Measurements from ENCODE around the gene ZNF787.
A peak's percentile ranks its signal among the peaks of the same experiment; 100 is the strongest.
"Not testable (repeated sequence)": the region's sequence is repeated elsewhere in the genome, so short reads cannot be mapped to it uniquely, and the experiment has no call there.

The ZNF787 gene

GRCh38 chr19:56150358-56150757, 29.3 kb upstream of the ZNF787 start:
- H3K27me3 Mint-ChIP-seq = no peaks in the 10 kb centered on the region
- H3K27ac Mint-ChIP-seq = peak overlapping the region; percentile 20
- ATAC-seq (replicated peaks) (no peak), DNase-seq (no peak)
- H3K9me3 Mint-ChIP-seq = peaks cover 0 to 2% of the 10 kb centered on the region in 2 donors
- H3K36me3 Mint-ChIP-seq = peaks cover 31 to 52% of the 10 kb centered on the region in 2 donors
- H3K4me1 Mint-ChIP-seq = peaks cover 8 to 10% of the 10 kb centered on the region in 2 donors
- no peak overlapping the region for H3K4me3 Mint-ChIP-seq

DNA sequence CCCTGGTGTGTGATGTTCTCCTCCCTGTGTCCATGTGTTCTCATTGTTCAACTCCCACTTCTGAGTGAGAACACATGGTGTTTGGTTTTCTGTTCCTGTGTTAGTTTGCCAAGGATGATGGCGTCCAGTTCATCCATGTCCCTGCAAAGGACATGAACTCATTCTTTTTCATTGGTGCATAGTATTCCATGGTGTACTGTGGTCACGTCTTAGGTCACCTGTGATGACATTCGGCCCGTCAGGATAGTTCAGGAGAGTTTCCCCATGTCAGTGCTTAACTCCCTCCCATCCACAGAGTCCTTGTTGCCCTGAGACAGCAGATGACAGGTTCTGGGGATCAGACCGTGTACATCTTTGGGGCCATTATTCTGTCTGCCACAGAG, 28.6 kb upstream of the ZNF787 start:
- H3K4me1 Mint-ChIP-seq = peaks cover 9% of the 10 kb centered on the region in 2 donors
- H3K27ac Mint-ChIP-seq = no peak overlapping the region
- no peak for DNase-seq
- H3K36me3 Mint-ChIP-seq = peaks cover 31 to 45% of the 10 kb centered on the region in 2 donors
- no peaks in the 10 kb centered on the region for H3K27me3 Mint-ChIP-seq
- peaks cover 0 to 2% of the 10 kb centered on the region in 2 donors for H3K9me3 Mint-ChIP-seq
- ATAC-seq (replicated peaks) = no peak
- no peak overlapping the region for H3K4me3 Mint-ChIP-seq

DNA sequence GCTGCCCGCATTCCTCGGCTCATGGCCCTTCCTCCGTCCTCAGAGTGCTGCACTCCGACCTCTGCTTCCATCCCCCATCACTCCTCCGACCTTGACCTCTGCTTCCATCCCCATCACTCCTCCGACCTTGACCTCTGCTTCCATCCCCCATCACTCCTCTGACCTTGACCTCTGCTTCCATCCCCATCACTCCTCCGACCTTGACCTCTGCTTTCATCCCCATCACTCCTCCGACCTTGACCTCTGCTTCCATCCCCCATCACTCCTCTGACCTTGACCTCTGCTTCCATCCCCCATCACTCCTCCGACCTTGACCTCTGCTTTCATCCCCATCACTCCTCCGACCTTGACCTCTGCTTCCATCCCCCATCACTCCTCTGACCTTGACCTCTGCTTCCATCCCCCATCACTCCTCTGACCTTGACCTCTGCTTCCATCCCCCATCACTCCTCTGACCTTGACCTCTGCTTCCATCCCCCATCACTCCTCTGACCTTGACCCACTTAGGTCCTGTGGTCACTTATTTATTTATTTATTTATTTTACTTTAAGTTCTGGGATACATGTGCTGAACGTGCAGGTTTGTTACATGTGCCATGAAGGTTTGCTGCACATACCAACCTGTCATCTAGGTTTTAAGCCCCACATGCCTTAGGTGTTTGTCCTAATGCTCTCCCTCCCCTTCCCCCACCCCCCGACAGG, 28.0 kb upstream of the ZNF787 start:
- not testable (repeated sequence) for H3K27ac Mint-ChIP-seq; ATAC-seq (replicated peaks); H3K27me3 Mint-ChIP-seq; H3K9me3 Mint-ChIP-seq; H3K4me3 Mint-ChIP-seq; DNase-seq
- Mint-ChIP-seq H3K36me3 (peaks cover 31 to 44% of the 10 kb centered on the region in 2 donors), H3K4me1 (peaks cover 12 to 14% of the 10 kb centered on the region in 2 donors)

GRCh38 chr19:56148096-56148495, 27.0 kb upstream of the ZNF787 start:
- Mint-ChIP-seq H3K4me3 (no peak overlapping the region), H3K4me1 (peaks cover 12 to 18% of the 10 kb centered on the region in 2 donors), H3K9me3 (peaks cover 0 to 2% of the 10 kb centered on the region in 2 donors), H3K36me3 (peaks cover 28 to 40% of the 10 kb centered on the region in 2 donors), H3K27me3 (no peaks in the 10 kb centered on the region), H3K27ac (no peak overlapping the region)
- ATAC-seq (replicated peaks) (no peak), DNase-seq (no peak)

GRCh38 chr19:56147307-56147706, 26.2 kb upstream of the ZNF787 start:
- DNase-seq (no peak), ATAC-seq (replicated peaks) (no peak)
- no peak overlapping the region for H3K27ac Mint-ChIP-seq
- peaks cover 0 to 2% of the 10 kb centered on the region in 2 donors for H3K9me3 Mint-ChIP-seq
- peaks cover 30 to 43% of the 10 kb centered on the region in 2 donors for H3K36me3 Mint-ChIP-seq
- peaks cover 15 to 22% of the 10 kb centered on the region in 2 donors for H3K4me1 Mint-ChIP-seq
- no peak overlapping the region for H3K4me3 Mint-ChIP-seq
- H3K27me3 Mint-ChIP-seq = no peaks in the 10 kb centered on the region

DNA sequence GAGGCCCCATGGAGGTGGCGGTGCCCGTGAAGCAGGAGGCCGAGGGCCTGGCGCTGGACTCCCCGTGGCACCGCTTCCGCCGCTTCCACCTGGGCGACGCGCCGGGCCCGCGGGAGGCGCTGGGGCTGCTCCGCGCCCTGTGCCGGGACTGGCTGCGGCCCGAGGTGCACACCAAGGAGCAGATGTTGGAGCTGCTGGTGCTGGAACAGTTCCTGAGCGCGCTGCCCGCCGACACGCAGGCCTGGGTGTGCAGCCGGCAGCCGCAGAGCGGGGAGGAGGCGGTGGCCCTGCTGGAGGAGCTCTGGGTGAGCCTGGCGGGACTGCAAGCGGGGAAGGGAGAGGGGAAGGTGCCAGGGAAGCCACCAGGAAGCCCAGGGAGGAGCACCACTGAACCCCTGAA, 25.8 kb upstream of the ZNF787 start:
- no peak overlapping the region for H3K4me3 Mint-ChIP-seq
- H3K36me3 Mint-ChIP-seq = peaks cover 30 to 43% of the 10 kb centered on the region in 2 donors
- ATAC-seq (replicated peaks) (no peak), DNase-seq (no peak)
- no peaks in the 10 kb centered on the region for H3K27me3 Mint-ChIP-seq
- H3K27ac Mint-ChIP-seq = no peak overlapping the region
- H3K4me1 Mint-ChIP-seq = peaks cover 17 to 26% of the 10 kb centered on the region in 2 donors
- H3K9me3 Mint-ChIP-seq = peaks cover 0 to 2% of the 10 kb centered on the region in 2 donors

GRCh38 chr19:56145698-56146097, 24.6 kb upstream of the ZNF787 start:
- Mint-ChIP-seq H3K36me3 (peaks cover 30 to 40% of the 10 kb centered on the region in 2 donors), H3K4me3 (no peak overlapping the region), H3K4me1 (peaks cover 15 to 29% of the 10 kb centered on the region in 2 donors), H3K27ac (no peak overlapping the region), H3K9me3 (peaks cover 0 to 2% of the 10 kb centered on the region in 2 donors), H3K27me3 (no peaks in the 10 kb centered on the region)
- no peak for ATAC-seq (replicated peaks)
- no peak for DNase-seq

DNA sequence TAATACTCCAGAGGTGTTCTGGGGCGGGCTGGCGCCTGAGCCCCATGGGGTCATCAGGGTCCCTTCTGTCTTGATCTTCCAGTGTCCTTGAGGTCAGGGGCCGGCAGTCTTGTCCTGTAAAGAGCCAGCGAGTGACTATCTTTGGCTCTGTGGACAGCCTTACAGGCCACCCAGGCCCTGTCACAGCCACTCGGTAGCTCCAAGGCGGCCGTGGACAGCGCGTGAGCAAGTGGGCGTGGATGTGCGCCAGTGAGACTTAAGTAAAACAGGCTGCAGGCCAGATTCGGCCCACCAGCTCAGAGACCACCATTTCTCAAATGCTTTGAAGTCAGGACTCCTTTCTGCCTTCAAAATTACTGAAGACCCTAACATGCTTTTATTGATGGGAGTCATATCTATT, 23.7 kb upstream of the ZNF787 start:
- H3K4me3 Mint-ChIP-seq = no peak overlapping the region

GRCh38 chr19:56144376-56144775, 23.3 kb upstream of the ZNF787 start:
- Mint-ChIP-seq H3K27ac (no peak overlapping the region), H3K4me3 (no peak overlapping the region), H3K9me3 (no peaks in the 10 kb centered on the region), H3K36me3 (peaks cover 21 to 29% of the 10 kb centered on the region in 2 donors), H3K27me3 (no peaks in the 10 kb centered on the region), H3K4me1 (peaks cover 22 to 38% of the 10 kb centered on the region in 2 donors)
- no peak for ATAC-seq (replicated peaks)
- no peak for DNase-seq

More for the DNA sequence above, 23.7 kb upstream of the ZNF787 start:
- no peak for ATAC-seq (replicated peaks)
- Mint-ChIP-seq H3K27ac (no peak overlapping the region), H3K9me3 (peaks cover 0 to 2% of the 10 kb centered on the region in 2 donors), H3K27me3 (no peaks in the 10 kb centered on the region), H3K36me3 (peaks cover 25 to 34% of the 10 kb centered on the region in 2 donors), H3K4me1 (peaks cover 20 to 34% of the 10 kb centered on the region in 2 donors)
- DNase-seq = no peak

GRCh38 chr19:56142897-56143434, 21.9 kb upstream of the ZNF787 start:
- H3K4me3 Mint-ChIP-seq = no peak overlapping the region

GRCh38 chr19:56142087-56142787, 21.1 kb upstream of the ZNF787 start:
- Mint-ChIP-seq H3K4me1 (peaks cover 26 to 38% of the 10 kb centered on the region in 2 donors), H3K27me3 (no peaks in the 10 kb centered on the region), H3K36me3 (peaks cover 7 to 9% of the 10 kb centered on the region in 2 donors), H3K9me3 (no peaks in the 10 kb centered on the region), H3K4me3 (peak overlapping the region; percentile 88 to 89), H3K27ac (peak overlapping the region; percentile 95)
- no peak for ATAC-seq (replicated peaks)
- DNase-seq = no peak

More at GRCh38 chr19:56142897-56143434, 21.9 kb upstream of the ZNF787 start:
- Mint-ChIP-seq H3K27ac (no peak overlapping the region), H3K9me3 (no peaks in the 10 kb centered on the region), H3K27me3 (no peaks in the 10 kb centered on the region), H3K4me1 (peaks cover 26 to 38% of the 10 kb centered on the region in 2 donors), H3K36me3 (peaks cover 13 to 16% of the 10 kb centered on the region in 2 donors)
- ATAC-seq (replicated peaks) = no peak
- no peak for DNase-seq

DNA sequence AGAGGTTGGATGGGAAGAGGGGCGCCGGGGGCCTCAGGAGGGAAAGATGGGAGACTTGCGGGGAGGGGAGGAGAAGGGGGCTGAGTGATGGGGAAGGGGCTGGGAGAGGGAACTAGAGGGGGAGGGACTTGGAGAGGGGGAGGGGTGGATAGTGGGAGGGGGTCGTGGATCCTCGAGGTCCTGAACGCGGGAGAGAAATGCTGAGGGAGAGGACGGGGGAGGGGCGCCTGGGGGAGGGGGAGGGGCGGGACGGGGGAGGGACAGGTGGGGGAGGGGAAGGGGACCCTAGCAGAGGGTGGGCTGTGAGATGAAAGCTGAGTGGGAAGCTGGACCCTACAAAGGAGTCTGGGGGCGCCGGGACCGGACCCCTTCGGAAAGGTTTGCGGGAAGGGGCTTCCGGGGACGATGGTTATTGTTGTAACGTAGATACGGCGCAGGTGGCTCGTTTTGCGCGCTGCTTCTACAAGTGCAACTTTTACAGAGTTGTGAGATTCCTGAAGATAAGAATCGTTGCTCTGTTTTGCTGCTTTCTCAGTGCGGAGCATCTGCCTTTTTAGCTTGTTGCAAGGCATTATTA, 20.4 kb upstream of the ZNF787 start:
- peaks cover 26 to 38% of the 10 kb centered on the region in 2 donors for H3K4me1 Mint-ChIP-seq
- no peak for ATAC-seq (replicated peaks)
- H3K27ac Mint-ChIP-seq = peak overlapping the region; percentile 95
- peak overlapping the region; percentile 88 to 89 for H3K4me3 Mint-ChIP-seq
- no peaks in the 10 kb centered on the region for H3K9me3 Mint-ChIP-seq
- H3K36me3 Mint-ChIP-seq = peaks cover 6 to 7% of the 10 kb centered on the region in 2 donors
- no peak for DNase-seq
- no peaks in the 10 kb centered on the region for H3K27me3 Mint-ChIP-seq

DNA sequence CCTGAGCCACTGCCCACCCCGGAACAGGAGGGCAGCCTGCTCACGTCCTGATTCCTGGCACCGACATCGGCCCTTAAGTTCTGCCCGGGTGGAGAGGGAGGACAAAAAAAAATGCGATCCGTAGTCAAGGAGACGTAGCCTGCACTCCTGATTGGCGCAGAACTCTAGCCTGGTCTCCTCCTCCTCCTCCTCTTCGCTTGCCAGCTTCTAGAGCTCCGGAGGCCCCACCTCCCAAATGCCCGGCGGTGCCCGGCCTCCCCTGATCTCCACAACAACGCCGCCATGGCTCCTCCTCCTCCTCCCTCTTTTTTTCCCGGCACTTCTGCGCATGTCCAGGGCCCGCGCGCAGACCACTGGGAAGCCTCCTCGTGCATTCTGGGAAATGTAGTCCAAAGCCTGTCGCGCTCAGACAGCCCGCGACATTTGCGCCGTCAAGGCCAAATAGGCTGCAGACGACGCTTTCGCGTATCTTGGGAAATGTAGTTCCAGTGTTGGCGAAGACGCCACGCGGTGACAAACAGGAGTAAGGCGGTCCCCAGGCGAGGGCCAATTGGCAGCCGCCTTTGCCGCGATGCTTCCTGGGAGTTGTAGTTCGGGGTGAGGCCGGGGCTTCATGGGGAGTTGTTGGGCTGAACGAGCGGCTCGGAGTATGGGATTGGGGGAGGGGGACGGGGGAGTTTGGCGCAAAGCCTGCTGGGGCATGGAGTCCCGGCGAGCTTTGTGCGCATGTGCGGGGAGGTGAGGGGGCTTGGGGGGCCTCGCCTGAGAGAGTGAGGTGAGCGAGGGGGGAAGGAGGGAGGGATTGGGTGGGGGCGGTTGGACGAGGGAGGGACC, 19.7 kb upstream of the ZNF787 start, which contains the start of gene ZNF444:
ZNF444 (plus strand) TSS at position 705 of the 834 bp plus-strand sequence. CDS start 5,625 bp downstream, outside the sequence.
- Mint-ChIP-seq H3K27ac (peak within 1 kb of the TSS; percentile 95), H3K36me3 (peaks cover 1 to 7% of the 10 kb centered on the region in 2 donors), H3K4me1 (peaks cover 26 to 38% of the 10 kb centered on the region in 2 donors), H3K27me3 (no peaks in the 10 kb centered on the region), H3K9me3 (no peaks in the 10 kb centered on the region), H3K4me3 (peak within 1 kb of the TSS; percentile 88 to 89)
- ATAC-seq (replicated peaks) (peak; percentile 91 to 95), DNase-seq (peak; percentile 99)
